IMR-90 (cell line): ENCODE measurements around the gene PRR33. TPM values are rescaled to one million over a fixed set of nuclear protein-coding genes. Genes with fewer than 3 reads are reported as not detected.

Experiments used
- ATAC-seq: fragments of 200-7000 bp; cut with Tn5 transposase; 2 replicates; pipeline ENCODE4 v1.9.1; 2020; ENCODE audit warnings: low read depth, mild to moderate bottlenecking, moderate library complexity
- BruUV-seq: library from RNA; stranded (reverse); fragments of 400-500 nt; replicated peaks from 2 replicates; lab custom pipeline; 2021; lab: Mats Ljungman, UMichigan
- CTCF ChIA-PET: fragments of 300-600 bp; formaldehyde crosslinking; extraction: SDS; loops from one replicate; lab custom pipeline; 2021; ENCODE audit warnings: antibody characterized with exemption; lab: Yijun Ruan, JAX
- POLR2A ChIA-PET: fragments of 300-600 bp; sonication (Branson Sonifier 250); formaldehyde crosslinking; loops from one replicate; lab custom pipeline; 2022; ENCODE audit warnings: antibody characterized with exemption; ENCODE audit not compliant: unreplicated experiment; lab: Charles Lee
- DNase-seq: peaks from one replicate; pipeline ENCODE4 v3.0.0; 2013
- H2AFZ ChIP-seq: replicated peaks from 2 replicates; pipeline ENCODE3; 2013; ENCODE audit warnings: low read length, mild to moderate bottlenecking; ENCODE audit not compliant: poor library complexity
- H2AK5ac ChIP-seq: 2 replicates; pipeline ENCODE4 v1.6.1; 2013; ENCODE audit warnings: low read depth, low read length, inconsistent platforms
- H2AK9ac ChIP-seq: replicated peaks from 2 replicates; pipeline ENCODE3; 2013; ENCODE audit warnings: mild to moderate bottlenecking, low read depth, low read length, moderate library complexity; ENCODE audit not compliant: poor library complexity
- H2BK120ac ChIP-seq: 2 replicates; pipeline ENCODE4 v1.6.1; 2013; ENCODE audit warnings: low read depth, low read length, inconsistent platforms
- H2BK15ac ChIP-seq: 3 replicates; pipeline ENCODE4 v1.6.1; 2013; ENCODE audit warnings: low read depth, low read length, inconsistent platforms
- H2BK20ac ChIP-seq: 2 replicates; pipeline ENCODE4 v1.6.1; 2013; ENCODE audit warnings: low read depth, mild to moderate bottlenecking, inconsistent platforms, low read length, moderate library complexity
- H2BK5ac ChIP-seq: 2 replicates; pipeline ENCODE4 v1.6.1; 2013; ENCODE audit warnings: mild to moderate bottlenecking, low read depth, low read length, inconsistent platforms; ENCODE audit not compliant: poor library complexity, severe bottlenecking
- H3K14ac ChIP-seq: replicated peaks from 2 replicates; pipeline ENCODE4 v1.6.1; 2013; ENCODE audit warnings: low read depth, low read length, inconsistent platforms
- H3K18ac ChIP-seq: 2 replicates; pipeline ENCODE4 v1.6.1; 2013; ENCODE audit warnings: low read depth, low read length, control low read depth
- H3K23ac ChIP-seq: 2 replicates; pipeline ENCODE4 v1.6.1; 2013; ENCODE audit warnings: low read depth, low read length, inconsistent platforms
- H3K27ac ChIP-seq: 2 replicates; pipeline ENCODE4 v1.5.1; 2013; ENCODE audit warnings: mild to moderate bottlenecking, control low read depth, low read length; ENCODE audit not compliant: insufficient read depth
- H3K27me3 ChIP-seq: 2 replicates; pipeline ENCODE4 v1.6.1; 2013; ENCODE audit warnings: low read length; ENCODE audit not compliant: control insufficient read depth, insufficient read depth
- H3K36me3 ChIP-seq: 2 replicates; pipeline ENCODE4 v1.6.1; 2013; ENCODE audit warnings: low read length, mixed read lengths; ENCODE audit not compliant: control insufficient read depth, insufficient read depth
- H3K4ac ChIP-seq: 2 replicates; pipeline ENCODE4 v1.6.1; 2013; ENCODE audit warnings: low read depth, low read length, inconsistent platforms
- H3K4me1 ChIP-seq: 2 replicates; pipeline ENCODE4 v1.6.1; 2013; ENCODE audit warnings: low read length, mixed read lengths; ENCODE audit not compliant: control insufficient read depth, insufficient read depth
- H3K4me2 ChIP-seq: 2 replicates; pipeline ENCODE4 v1.6.1; 2013; ENCODE audit warnings: low read depth, mild to moderate bottlenecking, control low read depth, low read length, moderate library complexity
- H3K4me3 ChIP-seq: 2 replicates; pipeline ENCODE4 v1.5.1; 2013; ENCODE audit warnings: low read depth, mild to moderate bottlenecking, control low read depth, low read length, moderate library complexity; ENCODE audit not compliant: insufficient read depth
- H3K56ac ChIP-seq: 2 replicates; pipeline ENCODE4 v1.6.1; 2013; ENCODE audit warnings: low read length, inconsistent platforms; ENCODE audit not compliant: insufficient read depth; ENCODE audit errors: extremely low read depth
- H3K79me1 ChIP-seq, 2 experiments: 2 replicates each; pipeline ENCODE4 v1.6.1; 2013; ENCODE audit warnings: low read length in 2 of 2, inconsistent platforms in 1 of 2, low read depth in 1 of 2
- H3K9ac ChIP-seq: 2 replicates; pipeline ENCODE4 v1.6.1; 2013; ENCODE audit warnings: low read depth, low read length, control low read depth
- H3K9me1 ChIP-seq: 2 replicates; pipeline ENCODE4 v1.6.1; 2013; ENCODE audit warnings: low read length, inconsistent platforms; ENCODE audit not compliant: insufficient read depth
- H3K9me3 ChIP-seq: 2 replicates; pipeline ENCODE4 v1.6.1; 2013; ENCODE audit warnings: low read length; ENCODE audit not compliant: control insufficient read depth, insufficient read depth
- H4K20me1 ChIP-seq: 2 replicates; pipeline ENCODE4 v1.6.1; 2013; ENCODE audit warnings: low read length, inconsistent platforms; ENCODE audit not compliant: insufficient read depth
- H4K5ac ChIP-seq: 2 replicates; pipeline ENCODE4 v1.6.1; 2013; ENCODE audit warnings: mild to moderate bottlenecking, low read depth, low read length, control low read depth
- H4K8ac ChIP-seq, 2 experiments: 2 replicates each; pipeline ENCODE4 v1.6.1; 2013; ENCODE audit warnings: low read depth in 2 of 2, low read length in 2 of 2, control low read depth in 1 of 2, inconsistent platforms in 1 of 2
- H4K91ac ChIP-seq: 2 replicates; pipeline ENCODE4 v1.6.1; 2013; ENCODE audit warnings: low read depth, low read length, inconsistent platforms; ENCODE audit not compliant: insufficient read depth
- MAZ ChIP-seq: IDR thresholded peaks from 2 replicates; pipeline ENCODE4 v1.6.1; 2012; ENCODE audit warnings: low read depth, mild to moderate bottlenecking, low read length, improper control_type of control experiment, moderate library complexity, borderline replicate concordance
- RFX5 ChIP-seq: IDR thresholded peaks from 2 replicates; pipeline ENCODE4 v1.8.0; 2012; ENCODE audit warnings: low read depth, mild to moderate bottlenecking, low read length, moderate library complexity
- WGBS, 2 experiments: methylation state at CpG; one replicate each; pipeline versions ENCODE4 v1.1.5 to v1.1.7; 2013; ENCODE audit warnings: missing lambda C conversion rate in 2 of 2; ENCODE audit not compliant: insufficient read length in 1 of 2; ENCODE audit errors: extremely low coverage in 2 of 2; 5-methylcytosine and 5-hydroxymethylcytosine counted together
- dilution Hi-C: fragments of 300-500 bp; cut with HindIII; formaldehyde crosslinking; loops from one replicate; pipeline ENCODE4 v1.14.3; 2018; ENCODE audit warnings: low sequenced_read_pairs; ENCODE audit not compliant: unreplicated experiment
- in situ Hi-C: fragments of 300-500 bp; cut with MboI; formaldehyde crosslinking; loops from 3 replicates; pipeline ENCODE4 v1.14.3; 2019; ENCODE audit warnings: low sequenced_read_pairs, inconsistent platforms, mixed read lengths
- intact Hi-C: fragments of 100-400 bp; cut with micrococcal nuclease; formaldehyde crosslinking; loops from 2 replicates; pipeline ENCODE4 v1.10.0; 2022
- polyA plus RNA-seq, 3 experiments: library from polyadenylated mRNA; depleted of rRNA; stranded (reverse); fragments of >200 nt; gene quantifications; 2 replicates each; pipeline ENCODE4 v1.2.3, GENCODE V29; 2012; ENCODE audit warnings: low replicate concordance in 1 of 3
- total RNA-seq: library from RNA; depleted of rRNA; stranded (reverse); fragments of >200 nt; gene quantifications from 2 replicates; pipeline ENCODE4 v1.2.3, GENCODE V29; 2012
- TF ChIP-seq, protein P1 (sequence below): conservative IDR thresholded peaks from 2 replicates; pipeline ENCODE4 v1.5.1; 2012; ENCODE audit warnings: mild to moderate bottlenecking, low read depth, low read length, improper control_type of control experiment

PRR33 gene
- total and polyA plus RNA-seq, 2 of the 4 experiments (the other 2 are of a cell fraction) = not detected

DNA sequence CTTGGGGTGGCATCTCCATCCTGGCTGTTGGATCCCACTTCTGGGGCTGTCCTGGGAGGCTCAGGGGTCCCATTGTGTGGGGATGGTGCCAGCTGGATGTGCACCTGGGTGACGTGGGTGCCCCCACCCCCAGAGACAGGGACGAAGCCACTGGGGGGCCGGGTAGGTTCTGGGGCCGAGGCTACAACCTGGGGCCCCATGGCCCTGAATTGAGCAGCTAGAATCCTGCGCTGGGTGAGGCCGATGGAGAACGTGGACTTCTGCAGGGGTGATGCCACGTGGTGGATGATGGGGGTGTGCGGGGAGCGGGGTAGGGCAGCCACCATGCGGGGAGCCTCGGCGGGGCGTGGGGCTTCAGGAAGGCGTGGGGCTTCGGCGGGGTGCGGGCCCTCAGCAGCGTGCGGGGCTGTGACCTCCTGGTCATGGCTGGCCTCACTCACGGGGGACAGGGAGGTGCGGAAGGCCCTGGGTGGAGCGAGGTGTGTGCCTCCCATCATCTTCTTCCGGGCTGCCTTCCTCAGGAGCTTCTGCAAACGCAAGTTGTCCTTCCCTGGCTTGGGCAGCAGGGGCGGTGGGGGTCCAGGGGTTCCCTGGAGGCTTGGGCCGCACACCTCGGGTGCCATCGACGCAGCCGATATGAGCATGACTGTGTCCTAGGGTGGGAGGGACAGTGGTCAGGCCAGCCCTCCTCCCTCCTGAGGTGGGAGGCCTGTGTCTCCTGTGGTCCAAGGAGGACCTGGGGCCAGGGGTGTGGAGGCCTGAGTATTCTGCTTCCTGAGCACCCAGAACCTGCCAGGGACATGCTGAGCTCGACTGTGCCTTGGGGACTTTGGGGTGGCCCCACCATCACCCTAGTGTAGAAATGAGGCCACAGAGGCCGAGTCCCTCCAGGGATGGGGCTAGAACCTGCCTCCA, 1.5 kb downstream of the PRR33 start:
- no peak for DNase-seq

More for the DNA sequence above, 1.5 kb downstream of the PRR33 start:
- H3K14ac ChIP-seq = no peak overlapping the region
- H3K9ac ChIP-seq = no peak overlapping the region
- H3K4me3 ChIP-seq = no peak overlapping the region
- no peaks in the 10 kb centered on the region for H3K9me1 ChIP-seq
- BruUV-seq = no TSS peak
- no peaks in the 10 kb centered on the region for H4K20me1 ChIP-seq
- H2AK5ac ChIP-seq = no peak overlapping the region
- no peak for ATAC-seq
- no peak overlapping the region for H2AK9ac ChIP-seq
- intact Hi-C loops = no loop called here
- dilution Hi-C loops = no loop called here
- no peak overlapping the region for H3K23ac ChIP-seq
- H3K9me3 ChIP-seq = no peaks in the 10 kb centered on the region
- H2BK5ac ChIP-seq = no peak overlapping the region
- H2BK20ac ChIP-seq = no peak overlapping the region
- H3K36me3 ChIP-seq = no peaks in the 10 kb centered on the region
- in situ Hi-C loops = no loop called here
- no peak for TF ChIP-seq MAZ
- TF ChIP-seq, protein P1, sequence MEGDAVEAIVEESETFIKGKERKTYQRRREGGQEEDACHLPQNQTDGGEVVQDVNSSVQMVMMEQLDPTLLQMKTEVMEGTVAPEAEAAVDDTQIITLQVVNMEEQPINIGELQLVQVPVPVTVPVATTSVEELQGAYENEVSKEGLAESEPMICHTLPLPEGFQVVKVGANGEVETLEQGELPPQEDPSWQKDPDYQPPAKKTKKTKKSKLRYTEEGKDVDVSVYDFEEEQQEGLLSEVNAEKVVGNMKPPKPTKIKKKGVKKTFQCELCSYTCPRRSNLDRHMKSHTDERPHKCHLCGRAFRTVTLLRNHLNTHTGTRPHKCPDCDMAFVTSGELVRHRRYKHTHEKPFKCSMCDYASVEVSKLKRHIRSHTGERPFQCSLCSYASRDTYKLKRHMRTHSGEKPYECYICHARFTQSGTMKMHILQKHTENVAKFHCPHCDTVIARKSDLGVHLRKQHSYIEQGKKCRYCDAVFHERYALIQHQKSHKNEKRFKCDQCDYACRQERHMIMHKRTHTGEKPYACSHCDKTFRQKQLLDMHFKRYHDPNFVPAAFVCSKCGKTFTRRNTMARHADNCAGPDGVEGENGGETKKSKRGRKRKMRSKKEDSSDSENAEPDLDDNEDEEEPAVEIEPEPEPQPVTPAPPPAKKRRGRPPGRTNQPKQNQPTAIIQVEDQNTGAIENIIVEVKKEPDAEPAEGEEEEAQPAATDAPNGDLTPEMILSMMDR = no peak
- no peak for TF ChIP-seq RFX5
- no peak overlapping the region for H4K91ac ChIP-seq
- no peak overlapping the region for H3K4me2 ChIP-seq
- peaks cover 19% of the 10 kb centered on the region for H3K27me3 ChIP-seq
- no peak overlapping the region for H4K5ac ChIP-seq
- no peaks in the 10 kb centered on the region for H3K4me1 ChIP-seq
- 69% methylated on average over 12 of the region's 33 CpGs; no CpG with 5 or more reads in 1 of the 2 experiments for WGBS, 2 experiments
- no peak overlapping the region for H4K8ac ChIP-seq
- no peak overlapping the region for H2AFZ ChIP-seq
- H3K4ac ChIP-seq = no peak overlapping the region
- no peak overlapping the region for H3K56ac ChIP-seq
- no peak overlapping the region for H2BK120ac ChIP-seq
- H3K18ac ChIP-seq = no peak overlapping the region
- ChIA-PET CTCF (no interaction called here), POLR2A (no interaction called here)
- H2BK15ac ChIP-seq = no peak overlapping the region
- no peak overlapping the region for H3K27ac ChIP-seq
- no peaks in the 10 kb centered on the region for H3K79me1 ChIP-seq
